ENCODE measurements around the gene CORO1C. TPM values are rescaled to one million over a fixed set of nuclear protein-coding genes. Genes with fewer than 3 reads are reported as not detected.
A peak's percentile ranks its signal among the peaks of the same experiment; 100 is the strongest.

CORO1C gene
- total and polyA plus RNA-seq, 9 of the 15 experiments (the other 6 are each of a cell fraction or from before 2014, with no cell fraction given) = 55.2 to 280 (median 150) TPM

DNA sequence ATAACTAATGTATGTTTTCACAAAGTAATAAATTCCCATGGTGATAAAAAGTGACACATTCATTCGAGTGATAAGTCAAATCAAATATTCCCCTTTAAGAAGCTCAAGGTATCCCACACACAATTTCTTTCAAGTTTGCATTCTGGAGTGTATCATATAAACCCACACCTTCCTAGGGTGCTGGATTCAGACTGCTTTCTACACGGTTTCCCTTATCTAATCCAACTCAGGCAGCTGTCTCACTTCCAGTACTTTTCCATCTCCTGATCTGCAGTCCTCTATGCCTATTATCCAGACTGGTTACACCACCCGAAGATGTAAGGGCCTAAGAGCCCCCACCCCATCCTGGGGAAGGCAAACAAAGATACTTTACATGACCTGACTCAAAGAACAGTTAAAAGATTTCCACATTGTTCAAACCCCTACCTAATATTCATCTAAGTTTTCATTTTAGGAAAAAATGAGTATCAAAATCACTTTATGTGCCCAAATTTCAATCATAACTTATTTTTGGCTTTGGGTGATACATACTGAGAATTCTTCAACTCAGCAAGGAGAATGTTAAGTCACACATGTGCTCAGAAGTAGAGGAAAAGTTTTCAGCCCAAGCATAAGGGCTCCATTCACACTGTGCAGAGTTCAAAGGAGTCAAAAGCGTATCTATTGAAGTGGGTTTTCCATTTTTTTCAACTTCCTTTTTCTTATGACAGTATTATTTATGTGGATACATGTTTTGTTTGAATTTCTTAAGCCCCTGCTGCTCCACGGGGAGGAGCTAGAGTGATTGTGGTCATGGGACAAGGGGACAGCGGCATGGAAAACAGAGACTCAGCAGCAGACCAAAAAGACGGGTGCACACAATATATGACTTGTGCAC lies 41.8 kb downstream of the CORO1C start (continued):
- TF ChIP-seq ZNF274 (IDR thresholded peaks at IDR 0.05; ENCODE audit: borderline replicate concordance, low read depth, low read length) = no peak
- peak in 1 of 2 experiments; percentile 46; a peak in 1 of 3 replicates for TF ChIP-seq CBX3 (IDR thresholded peaks at IDR 0.05; ENCODE audit: borderline replicate concordance in 1 of 2, low read length in 2 of 2)
- TF ChIP-seq ARID2 (IDR thresholded peaks at IDR 0.05) = peak; percentile 77; the same call in 1 of the 2 replicates
- no peak; the same call in 1 of the 2 replicates for TF ChIP-seq NR2C1 (IDR thresholded peaks at IDR 0.05)
- 0 out of 2 replicates have a peak, but pooled peaks have one; percentile 9 for TF ChIP-seq NR2C1 (tag; IDR thresholded peaks at IDR 0.05)
- peak; percentile 89 to 90 for TF ChIP-seq KDM1A (IDR thresholded peaks at IDR 0.05)
- TF ChIP-seq SMARCE1 (IDR thresholded peaks at IDR 0.05) = peak; percentile 71
- no peak for TF ChIP-seq EWSR1 (IDR thresholded peaks at IDR 0.05; ENCODE audit: borderline replicate concordance, low read depth, partially characterized antibody)
- peak; percentile 79 for TF ChIP-seq NFIC (IDR thresholded peaks at IDR 0.05)
- no peak for TF ChIP-seq ATF1 (CRISPR knock-in tag; IDR thresholded peaks at IDR 0.05)
- TF ChIP-seq ATF1 (tag; IDR thresholded peaks at IDR 0.05) = peak; percentile 9; the same call in 1 of the 2 replicates
- TF ChIP-seq, protein P1, sequence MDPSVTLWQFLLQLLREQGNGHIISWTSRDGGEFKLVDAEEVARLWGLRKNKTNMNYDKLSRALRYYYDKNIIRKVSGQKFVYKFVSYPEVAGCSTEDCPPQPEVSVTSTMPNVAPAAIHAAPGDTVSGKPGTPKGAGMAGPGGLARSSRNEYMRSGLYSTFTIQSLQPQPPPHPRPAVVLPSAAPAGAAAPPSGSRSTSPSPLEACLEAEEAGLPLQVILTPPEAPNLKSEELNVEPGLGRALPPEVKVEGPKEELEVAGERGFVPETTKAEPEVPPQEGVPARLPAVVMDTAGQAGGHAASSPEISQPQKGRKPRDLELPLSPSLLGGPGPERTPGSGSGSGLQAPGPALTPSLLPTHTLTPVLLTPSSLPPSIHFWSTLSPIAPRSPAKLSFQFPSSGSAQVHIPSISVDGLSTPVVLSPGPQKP (CRISPR knock-in tag; IDR thresholded peaks at IDR 0.05) = no peak
- 0 out of 2 replicates have a peak, but pooled peaks have one; percentile 27 for TF ChIP-seq SMARCA5 (IDR thresholded peaks at IDR 0.05)
- TF ChIP-seq JUN (IDR thresholded peaks at IDR 0.05; ENCODE audit: borderline replicate concordance, low read depth, low read length) = 0 out of 2 replicates have a peak, but pooled peaks have one; percentile 8
- no peak for TF ChIP-seq JUN (CRISPR knock-in tag; IDR thresholded peaks at IDR 0.05; ENCODE audit: borderline replicate concordance)
- TF ChIP-seq ELF1 (tag; IDR thresholded peaks at IDR 0.05) = 0 out of 2 replicates have a peak, but pooled peaks have one; percentile 12
- TF ChIP-seq SMARCA4 (IDR thresholded peaks at IDR 0.05) = peak; percentile 92
- TF ChIP-seq PHB2 (IDR thresholded peaks at IDR 0.05; ENCODE audit: low read depth) = peak; percentile 36; the same call in 1 of the 2 replicates
- peak; percentile 64 for TF ChIP-seq SMAD4 (CRISPR knock-in tag; conservative IDR thresholded peaks at IDR 0.05)
- TF ChIP-seq TRIM24 (IDR thresholded peaks at IDR 0.05) = peak; percentile 63 to 72; a peak in 3 of 4 replicates
- no peak for TF ChIP-seq PTRF (tag; IDR thresholded peaks at IDR 0.05)
- peak; percentile 80 for TF ChIP-seq LEF1 (IDR thresholded peaks at IDR 0.05)
- TF ChIP-seq YY1 (IDR thresholded peaks at IDR 0.05; ENCODE audit: borderline replicate concordance in 1 of 3, control insufficient read depth in 1 of 3, extremely low read depth in 1 of 3, insufficient read depth in 3 of 3, insufficient read length in 1 of 3, insufficient replicate concordance in 2 of 3, low read depth in 1 of 3, low read length in 2 of 3) = peak in 1 of 3 experiments; percentile 34
- peak; percentile 25; the same call in 1 of the 2 replicates for TF ChIP-seq ZNF311 (CRISPR knock-in tag; IDR thresholded peaks at IDR 0.05)
- TF ChIP-seq FOXM1 (IDR thresholded peaks at IDR 0.05; ENCODE audit: low read depth) = peak; percentile 75
- TF ChIP-seq FOXM1 (CRISPR knock-in tag; IDR thresholded peaks at IDR 0.05; ENCODE audit: low read depth) = no peak
- TF ChIP-seq MNT (conservative IDR thresholded peaks at IDR 0.05) = peak; percentile 56 to 60
